Suprapubic skin (tissue), 4 donors: Measurements from ENCODE around the gene ARHGAP25. TPM values are rescaled to one million over a fixed set of nuclear protein-coding genes. Genes with fewer than 3 reads are reported as not detected.

ENCODE experiments used
- DNase-seq, 2 donors: peaks; one replicate each; pipeline ENCODE4 v3.0.0-alpha.2; 2019; ENCODE audit warnings: low spot score in 2 of 2
- H3K27ac ChIP-seq: fragments of 200-600 bp; sonication (generic); one replicate; pipeline ENCODE4 v1.5.1; 2019
- H3K27me3 ChIP-seq: fragments of 200-600 bp; sonication (generic); one replicate; pipeline ENCODE4 v1.5.1; 2019
- H3K36me3 ChIP-seq: fragments of 200-600 bp; sonication (generic); one replicate; pipeline ENCODE4 v1.5.1; 2019
- H3K4me1 ChIP-seq: fragments of 200-600 bp; sonication (generic); one replicate; pipeline ENCODE4 v1.5.1; 2019
- H3K4me3 ChIP-seq: fragments of 200-600 bp; sonication (generic); one replicate; pipeline ENCODE4 v1.5.1; 2019; ENCODE audit warnings: mild to moderate bottlenecking
- H3K9me3 ChIP-seq: fragments of 200-600 bp; sonication (generic); one replicate; pipeline ENCODE4 v1.5.1; 2019
- CTCF ChIP-seq, 2 donors: fragments of 200-600 bp in 1 of 2; fragments of 450-650 bp in 1 of 2; sonication (generic) in 1 of 2; IDR thresholded peaks; one replicate each; pipeline ENCODE4 v1.5.1; 2016 to 2019; ENCODE audit warnings: antibody characterized with exemption in 2 of 2, mild to moderate bottlenecking in 1 of 2, moderate library complexity in 1 of 2
- EP300 ChIP-seq: sonication (generic); formaldehyde crosslinking; IDR thresholded peaks from one replicate; pipeline ENCODE4 v1.6.1; 2017; ENCODE audit warnings: antibody characterized with exemption
- POLR2A ChIP-seq, 2 donors: fragments of 450-650 bp; IDR thresholded peaks; one replicate each; pipeline ENCODE4 v1.6.1; 2017; ENCODE audit warnings: antibody characterized with exemption in 2 of 2, mild to moderate bottlenecking in 2 of 2, moderate library complexity in 2 of 2
- POLR2AphosphoS5 ChIP-seq, 3 donors: sonication (generic); formaldehyde crosslinking; IDR thresholded peaks; one replicate each; pipeline ENCODE4 v1.6.1; 2017; ENCODE audit warnings: antibody characterized with exemption in 3 of 3
- WGBS: methylation state at CpG from one replicate; pipeline ENCODE4 v1.1.5; 2018; 5-methylcytosine and 5-hydroxymethylcytosine counted together
- total RNA-seq, 4 donors: library from RNA; depleted of rRNA; stranded (reverse); fragments of >200 nt; gene quantifications; one replicate each; pipeline ENCODE4 v1.1.0, GENCODE V29; 2016

Gene ARHGAP25
- total RNA-seq, 4 donors from 2014 or later = 2.0 to 10.9 (median 6.1) TPM

- Histone ChIP-seq H3K36me3 (no peaks in the 10 kb centered on the region), H3K9me3 (no peaks in the 10 kb centered on the region), H3K27me3 (no peaks in the 10 kb centered on the region), H3K4me1 (no peaks in the 10 kb centered on the region), H3K27ac (no peak overlapping the region), H3K4me3 (no peak overlapping the region)
- no peak for DNase-seq
- WGBS = 72% methylated on average over 3 of the region's 3 CpGs
- TF ChIP-seq POLR2AphosphoS5 (IDR thresholded peaks at IDR 0.05) = no peak
- no peak for TF ChIP-seq CTCF (IDR thresholded peaks at IDR 0.05)
- TF ChIP-seq POLR2A (IDR thresholded peaks at IDR 0.05) = no peak
- TF ChIP-seq EP300 = no peak
Observed at GRCh38 chr2:68690851-68691250, 43.8 kb upstream of the ARHGAP25 start.

- no peaks in the 10 kb centered on the region for H3K27me3 ChIP-seq
- H3K9me3 ChIP-seq = no peaks in the 10 kb centered on the region
- 100% methylated on average over 1 of the region's 1 CpG for WGBS
- TF ChIP-seq CTCF (IDR thresholded peaks at IDR 0.05) (no peak), POLR2A (IDR thresholded peaks at IDR 0.05) (no peak), POLR2AphosphoS5 (IDR thresholded peaks at IDR 0.05) (no peak), EP300 (no peak)
- no peaks in the 10 kb centered on the region for H3K4me1 ChIP-seq
- no peaks in the 10 kb centered on the region for H3K36me3 ChIP-seq
- DNase-seq = no peak
- no peak overlapping the region for H3K27ac ChIP-seq
- no peak overlapping the region for H3K4me3 ChIP-seq
Observed at GRCh38 chr2:68692511-68692910, 42.1 kb upstream of the ARHGAP25 start.

- Histone ChIP-seq H3K36me3 (no peaks in the 10 kb centered on the region), H3K9me3 (no peaks in the 10 kb centered on the region), H3K4me3 (no peak overlapping the region), H3K27me3 (no peaks in the 10 kb centered on the region), H3K4me1 (no peaks in the 10 kb centered on the region), H3K27ac (no peak overlapping the region)
- TF ChIP-seq EP300 = no peak
- TF ChIP-seq CTCF (IDR thresholded peaks at IDR 0.05) = no peak
- TF ChIP-seq POLR2AphosphoS5 (IDR thresholded peaks at IDR 0.05) = no peak
- no peak for TF ChIP-seq POLR2A (IDR thresholded peaks at IDR 0.05)
- 75% methylated on average over 2 of the region's 2 CpGs for WGBS
- DNase-seq = no peak
Observed at GRCh38 chr2:68693951-68694350, 40.7 kb upstream of the ARHGAP25 start.

- Histone ChIP-seq H3K4me3 (no peak overlapping the region), H3K27me3 (no peaks in the 10 kb centered on the region), H3K4me1 (no peaks in the 10 kb centered on the region), H3K27ac (no peak overlapping the region), H3K36me3 (no peaks in the 10 kb centered on the region), H3K9me3 (no peaks in the 10 kb centered on the region)
- DNase-seq = no peak
- 90% methylated on average over 4 of the region's 4 CpGs for WGBS
- no peak for TF ChIP-seq CTCF (IDR thresholded peaks at IDR 0.05)
- TF ChIP-seq POLR2A (IDR thresholded peaks at IDR 0.05) = no peak
- TF ChIP-seq EP300 = no peak
- no peak for TF ChIP-seq POLR2AphosphoS5 (IDR thresholded peaks at IDR 0.05)
Observed at GRCh38 chr2:68695971-68696370, 38.6 kb upstream of the ARHGAP25 start.

GRCh38 chr2:68696554-68696953, 38.1 kb upstream of the ARHGAP25 start:
- DNase-seq = no peak
- H3K4me1 ChIP-seq = no peaks in the 10 kb centered on the region
- TF ChIP-seq POLR2AphosphoS5 (IDR thresholded peaks at IDR 0.05) (no peak), CTCF (IDR thresholded peaks at IDR 0.05) (no peak), EP300 (no peak), POLR2A (IDR thresholded peaks at IDR 0.05) (no peak)
- no peaks in the 10 kb centered on the region for H3K36me3 ChIP-seq
- H3K4me3 ChIP-seq = no peak overlapping the region
- WGBS = 86% methylated on average over 2 of the region's 2 CpGs
- no peak overlapping the region for H3K27ac ChIP-seq
- H3K27me3 ChIP-seq = no peaks in the 10 kb centered on the region
- H3K9me3 ChIP-seq = no peaks in the 10 kb centered on the region
